AG09319 (cell line): ENCODE data around the gene RARB.

Experiments used
- DNase-seq: peaks from one replicate; pipeline ENCODE4 v3.0.0-alpha.2; 2010; ENCODE audit warnings: low read depth; ENCODE audit errors: extremely low read depth
- CTCF ChIP-seq: IDR thresholded peaks from 2 replicates; pipeline ENCODE4 v1.5.1; 2011; ENCODE audit warnings: low read depth, mild to moderate bottlenecking, inconsistent platforms, low read length, moderate library complexity

Gene RARB

GRCh38 chr3:25453619-25454004 lies 25.5 kb downstream of the RARB start:
- TF ChIP-seq CTCF = no peak
- no peak for DNase-seq

- peak; percentile 50 for DNase-seq
- TF ChIP-seq CTCF = no peak
Observed at GRCh38 chr3:25454005-25454927, 26.2 kb downstream of the RARB start.

- no peak for TF ChIP-seq CTCF
- DNase-seq = no peak
Observed at GRCh38 chr3:25455441-25456132, 27.5 kb downstream of the RARB start.

GRCh38 chr3:25456723-25457670 lies 28.9 kb downstream of the RARB start:
- no peak for DNase-seq
- TF ChIP-seq CTCF = no peak

- DNase-seq = no peak
- no peak for TF ChIP-seq CTCF
Observed at GRCh38 chr3:25457671-25458419, 29.8 kb downstream of the RARB start.

GRCh38 chr3:25458420-25458814 lies 30.4 kb downstream of the RARB start:
- TF ChIP-seq CTCF = no peak
- DNase-seq = no peak
